Central memory CD8-positive, alpha-beta T cell (primary cell): ENCODE data around the gene TIMM9.

Experiments used
- ATAC-seq: fragments of 150-1000 bp; cut with Tn5 transposase; replicated peaks from 2 replicates; pipeline ENCODE4 v1.10.0; 2022; ENCODE audit warnings: mild to moderate bottlenecking, moderate FRiP score, moderate number of reproducible peaks; ENCODE audit not compliant: poor library complexity, severe bottlenecking; ENCODE audit errors: extremely low read depth
- DNase-seq, 2 donors: peaks; one replicate each; pipeline ENCODE4 v3.0.0; 2021; ENCODE audit warnings: low spot score in 2 of 2
- H3K27ac Mint-ChIP-seq: one replicate; pipeline ENCODE4 v1.8.0; 2022; ENCODE audit warnings: low read depth, mild to moderate bottlenecking, moderate library complexity, mixed read lengths
- H3K27me3 Mint-ChIP-seq: one replicate; pipeline ENCODE4 v1.8.0; 2022; ENCODE audit warnings: mixed read lengths
- H3K36me3 Mint-ChIP-seq: one replicate; pipeline ENCODE4 v1.8.0; 2022; ENCODE audit warnings: mild to moderate bottlenecking, moderate library complexity, mixed read lengths; ENCODE audit not compliant: insufficient read depth
- H3K4me1 Mint-ChIP-seq: one replicate; pipeline ENCODE4 v1.8.0; 2022; ENCODE audit warnings: mixed read lengths
- H3K4me3 Mint-ChIP-seq: one replicate; pipeline ENCODE4 v1.8.0; 2022; ENCODE audit warnings: mild to moderate bottlenecking, moderate library complexity, mixed read lengths
- H3K9me3 Mint-ChIP-seq: one replicate; pipeline ENCODE4 v1.8.0; 2022; ENCODE audit warnings: mixed read lengths

The TIMM9 gene

GRCh38 chr14:58427281-58428117 lies at the start of gene TIMM9, which contains the start of gene KIAA0586:
Gene TIMM9 (minus strand): TSS chr14:58427531. CDS start chr14:58411945, 15,586 bp downstream.
Gene KIAA0586 (plus strand): TSS chr14:58427719. CDS start chr14:58428265, 546 bp downstream.
- Mint-ChIP-seq H3K27me3 (no peaks in the 10 kb centered on the region), H3K27ac (peak within 1 kb of the TSS; percentile 94), H3K9me3 (no peaks in the 10 kb centered on the region), H3K4me3 (peak within 1 kb of the TSS; percentile 82), H3K4me1 (peaks cover 26% of the 10 kb centered on the region), H3K36me3 (peaks cover 27% of the 10 kb centered on the region)
- DNase-seq = peak; percentile 91 to 96
- peak; percentile 90 for ATAC-seq

- Mint-ChIP-seq H3K4me1 (peaks cover 8% of the 10 kb centered on the region), H3K36me3 (peaks cover 27% of the 10 kb centered on the region), H3K27me3 (no peaks in the 10 kb centered on the region), H3K27ac (no peak overlapping the region), H3K9me3 (no peaks in the 10 kb centered on the region), H3K4me3 (no peak overlapping the region)
- no peak for ATAC-seq
- DNase-seq = no peak
These were observed 49.0 kb upstream of the TIMM9 start for GRCh38 chr14:58476320-58476719.

GRCh38 chr14:58469309-58469708 lies 42.0 kb upstream of the TIMM9 start:
- H3K9me3 Mint-ChIP-seq = no peaks in the 10 kb centered on the region
- DNase-seq (no peak), ATAC-seq (no peak)
- H3K36me3 Mint-ChIP-seq = peaks cover 28% of the 10 kb centered on the region
- no peak overlapping the region for H3K27ac Mint-ChIP-seq
- no peaks in the 10 kb centered on the region for H3K27me3 Mint-ChIP-seq
- no peak overlapping the region for H3K4me3 Mint-ChIP-seq
- no peaks in the 10 kb centered on the region for H3K4me1 Mint-ChIP-seq

- Mint-ChIP-seq H3K27me3 (no peaks in the 10 kb centered on the region), H3K4me1 (no peaks in the 10 kb centered on the region), H3K36me3 (peaks cover 30% of the 10 kb centered on the region), H3K9me3 (no peaks in the 10 kb centered on the region), H3K27ac (no peak overlapping the region), H3K4me3 (no peak overlapping the region)
- ATAC-seq (no peak), DNase-seq (no peak)
These were observed 40.2 kb upstream of the TIMM9 start for GRCh38 chr14:58467575-58467974.

GRCh38 chr14:58466459-58466858 lies 39.1 kb upstream of the TIMM9 start:
- no peaks in the 10 kb centered on the region for H3K27me3 Mint-ChIP-seq
- no peaks in the 10 kb centered on the region for H3K4me1 Mint-ChIP-seq
- H3K27ac Mint-ChIP-seq = no peak overlapping the region
- ATAC-seq (no peak), DNase-seq (no peak)
- H3K36me3 Mint-ChIP-seq = peaks cover 29% of the 10 kb centered on the region
- H3K9me3 Mint-ChIP-seq = no peaks in the 10 kb centered on the region
- H3K4me3 Mint-ChIP-seq = no peak overlapping the region

- no peaks in the 10 kb centered on the region for H3K4me1 Mint-ChIP-seq
- H3K4me3 Mint-ChIP-seq = no peak overlapping the region
- no peak for ATAC-seq
- no peaks in the 10 kb centered on the region for H3K9me3 Mint-ChIP-seq
- no peak overlapping the region for H3K27ac Mint-ChIP-seq
- peaks cover 28% of the 10 kb centered on the region for H3K36me3 Mint-ChIP-seq
- no peak for DNase-seq
- H3K27me3 Mint-ChIP-seq = no peaks in the 10 kb centered on the region
These were observed 38.1 kb upstream of the TIMM9 start for GRCh38 chr14:58465421-58465820.

- H3K9me3 Mint-ChIP-seq = no peaks in the 10 kb centered on the region
- no peaks in the 10 kb centered on the region for H3K27me3 Mint-ChIP-seq
- no peak overlapping the region for H3K27ac Mint-ChIP-seq
- ATAC-seq (no peak), DNase-seq (no peak)
- H3K36me3 Mint-ChIP-seq = peaks cover 30% of the 10 kb centered on the region
- H3K4me1 Mint-ChIP-seq = no peaks in the 10 kb centered on the region
- no peak overlapping the region for H3K4me3 Mint-ChIP-seq
These were observed 37.3 kb upstream of the TIMM9 start for GRCh38 chr14:58464652-58465051.

GRCh38 chr14:58463147-58463546 lies 35.8 kb upstream of the TIMM9 start:
- DNase-seq = no peak
- Mint-ChIP-seq H3K4me1 (no peaks in the 10 kb centered on the region), H3K9me3 (no peaks in the 10 kb centered on the region), H3K36me3 (peaks cover 26% of the 10 kb centered on the region), H3K4me3 (no peak overlapping the region), H3K27ac (no peak overlapping the region), H3K27me3 (no peaks in the 10 kb centered on the region)
- ATAC-seq = no peak

- Mint-ChIP-seq H3K9me3 (no peaks in the 10 kb centered on the region), H3K4me1 (no peaks in the 10 kb centered on the region), H3K27me3 (no peaks in the 10 kb centered on the region), H3K27ac (no peak overlapping the region), H3K4me3 (no peak overlapping the region), H3K36me3 (peaks cover 39% of the 10 kb centered on the region)
- no peak for DNase-seq
- ATAC-seq = no peak
These were observed 33.4 kb upstream of the TIMM9 start for GRCh38 chr14:58460772-58461171.

GRCh38 chr14:58455593-58456265 lies 28.4 kb upstream of the TIMM9 start:
- DNase-seq (no peak), ATAC-seq (no peak)
- Mint-ChIP-seq H3K4me3 (no peak overlapping the region), H3K4me1 (peaks cover 6% of the 10 kb centered on the region), H3K36me3 (peaks cover 43% of the 10 kb centered on the region), H3K27ac (no peak overlapping the region), H3K9me3 (no peaks in the 10 kb centered on the region), H3K27me3 (no peaks in the 10 kb centered on the region)

GRCh38 chr14:58444627-58445026 lies 17.3 kb upstream of the TIMM9 start:
- Mint-ChIP-seq H3K36me3 (peaks cover 48% of the 10 kb centered on the region), H3K9me3 (no peaks in the 10 kb centered on the region), H3K4me3 (no peak overlapping the region), H3K27me3 (no peaks in the 10 kb centered on the region), H3K4me1 (no peaks in the 10 kb centered on the region), H3K27ac (no peak overlapping the region)
- DNase-seq = no peak
- ATAC-seq = no peak

- DNase-seq = no peak
- H3K27me3 Mint-ChIP-seq = no peaks in the 10 kb centered on the region
- peaks cover 48% of the 10 kb centered on the region for H3K36me3 Mint-ChIP-seq
These were observed 12.1 kb upstream of the TIMM9 start for GRCh38 chr14:58439476-58439875.

GRCh38 chr14:58430156-58430555 lies 2.8 kb upstream of the TIMM9 start:
- H3K9me3 Mint-ChIP-seq = no peaks in the 10 kb centered on the region
- peaks cover 20% of the 10 kb centered on the region for H3K4me1 Mint-ChIP-seq
- peaks cover 33% of the 10 kb centered on the region for H3K36me3 Mint-ChIP-seq
- H3K27me3 Mint-ChIP-seq = no peaks in the 10 kb centered on the region
- no peak overlapping the region for H3K4me3 Mint-ChIP-seq
- DNase-seq (no peak), ATAC-seq (no peak)
- no peak overlapping the region for H3K27ac Mint-ChIP-seq

More at GRCh38 chr14:58439476-58439875, 12.1 kb upstream of the TIMM9 start:
- peaks cover 13% of the 10 kb centered on the region for H3K4me1 Mint-ChIP-seq
- no peak overlapping the region for H3K27ac Mint-ChIP-seq
- no peaks in the 10 kb centered on the region for H3K9me3 Mint-ChIP-seq
- ATAC-seq = no peak
- H3K4me3 Mint-ChIP-seq = no peak overlapping the region
